HEK293 (cell line): ENCODE data around the gene SOX2.

ENCODE experiments used
- ZBTB8A ChIP-seq: fragments of 450-650 bp; formaldehyde crosslinking; IDR thresholded peaks from 2 replicates; pipeline ENCODE4 v1.5.1; 2016; ENCODE audit warnings: missing biosample characterization, missing genetic modification characterization
- ZNF169 ChIP-seq: fragments of 450-650 bp; formaldehyde crosslinking; IDR thresholded peaks from 2 replicates; pipeline ENCODE4 v1.5.1; 2016; ENCODE audit warnings: missing biosample characterization, missing genetic modification characterization
- ZNF274 ChIP-seq, 2 experiments: fragments of 200-500 bp in 1 of 2; fragments of 450-650 bp in 1 of 2; sonication (Bioruptor generic) in 1 of 2; formaldehyde crosslinking in 1 of 2; IDR thresholded peaks; 2 replicates each; pipeline versions ENCODE4 v1.5.1 to v1.6.1; 2014 to 2016; ENCODE audit warnings: borderline replicate concordance in 1 of 2, inconsistent platforms in 1 of 2, low read length in 1 of 2, missing biosample characterization in 1 of 2, missing genetic modification characterization in 1 of 2
- ZNF311 ChIP-seq: fragments of 450-650 bp; formaldehyde crosslinking; IDR thresholded peaks from 2 replicates; pipeline ENCODE4 v1.5.1; 2017; ENCODE audit warnings: missing biosample characterization, missing genetic modification characterization, borderline replicate concordance
- ZNF404 ChIP-seq: fragments of 450-650 bp; formaldehyde crosslinking; IDR thresholded peaks from 2 replicates; pipeline ENCODE4 v1.5.1; 2017; ENCODE audit warnings: missing biosample characterization, missing genetic modification characterization
- ZNF558 ChIP-seq: fragments of 450-650 bp; formaldehyde crosslinking; IDR thresholded peaks from 2 replicates; pipeline ENCODE4 v1.5.1; 2016; ENCODE audit warnings: missing biosample characterization, missing genetic modification characterization
- ZNF701 ChIP-seq: fragments of 450-650 bp; formaldehyde crosslinking; IDR thresholded peaks from 2 replicates; pipeline ENCODE4 v1.5.1; 2016; ENCODE audit warnings: missing biosample characterization, missing genetic modification characterization
- TF ChIP-seq, protein P1 (sequence below): fragments of 450-650 bp; formaldehyde crosslinking; IDR thresholded peaks from 2 replicates; pipeline ENCODE4 v1.5.1; 2016; ENCODE audit warnings: missing biosample characterization, missing genetic modification characterization
- TF ChIP-seq, protein P2 (sequence below): fragments of 450-650 bp; formaldehyde crosslinking; IDR thresholded peaks from 2 replicates; pipeline ENCODE4 v1.5.1; 2017; ENCODE audit warnings: missing biosample characterization, missing genetic modification characterization
- TF ChIP-seq, protein P3 (sequence below): fragments of 450-650 bp; formaldehyde crosslinking; IDR thresholded peaks from 2 replicates; pipeline ENCODE4 v1.5.1; 2016; ENCODE audit warnings: missing biosample characterization, missing genetic modification characterization
- TF ChIP-seq, protein P4 (sequence below): fragments of 450-650 bp; formaldehyde crosslinking; optimal IDR thresholded peaks from 2 replicates; pipeline ENCODE3; 2016; ENCODE audit warnings: missing biosample characterization, mild to moderate bottlenecking, missing genetic modification characterization

DNA sequence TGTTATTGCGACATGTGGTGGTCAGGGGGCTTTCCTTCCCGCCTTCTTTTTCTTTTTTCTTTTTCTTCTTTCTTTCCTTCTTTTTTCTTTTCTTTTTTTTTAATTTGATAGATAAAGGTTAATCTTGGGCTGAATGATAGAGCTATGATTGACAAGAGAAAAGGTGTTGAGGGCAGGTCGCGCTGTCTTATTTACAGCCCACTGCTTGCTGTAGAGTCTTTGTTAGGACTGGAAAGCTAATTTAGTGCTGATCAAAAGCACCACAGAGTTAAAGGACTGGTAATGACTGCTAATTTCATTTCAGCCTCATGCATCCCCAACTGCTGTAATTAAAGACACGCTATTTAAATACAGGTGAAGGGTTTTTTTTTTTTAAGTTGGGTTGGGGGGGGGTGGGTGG lies 10.6 kb upstream of the SOX2 start:
- TF ChIP-seq ZNF701 (no peak), ZNF558 (tag by site-specific recombination) (no peak), ZNF274 (IDR thresholded peaks at IDR 0.05; ENCODE audit: low read length) (no peak), ZNF274 (tag by site-specific recombination; IDR thresholded peaks at IDR 0.05; ENCODE audit: borderline replicate concordance) (no peak), ZNF169 (tag by site-specific recombination) (no peak), ZNF311 (no peak), ZNF404 (tag by site-specific recombination) (no peak), ZBTB8A (tag by site-specific recombination) (no peak)
- TF ChIP-seq, protein P1, sequence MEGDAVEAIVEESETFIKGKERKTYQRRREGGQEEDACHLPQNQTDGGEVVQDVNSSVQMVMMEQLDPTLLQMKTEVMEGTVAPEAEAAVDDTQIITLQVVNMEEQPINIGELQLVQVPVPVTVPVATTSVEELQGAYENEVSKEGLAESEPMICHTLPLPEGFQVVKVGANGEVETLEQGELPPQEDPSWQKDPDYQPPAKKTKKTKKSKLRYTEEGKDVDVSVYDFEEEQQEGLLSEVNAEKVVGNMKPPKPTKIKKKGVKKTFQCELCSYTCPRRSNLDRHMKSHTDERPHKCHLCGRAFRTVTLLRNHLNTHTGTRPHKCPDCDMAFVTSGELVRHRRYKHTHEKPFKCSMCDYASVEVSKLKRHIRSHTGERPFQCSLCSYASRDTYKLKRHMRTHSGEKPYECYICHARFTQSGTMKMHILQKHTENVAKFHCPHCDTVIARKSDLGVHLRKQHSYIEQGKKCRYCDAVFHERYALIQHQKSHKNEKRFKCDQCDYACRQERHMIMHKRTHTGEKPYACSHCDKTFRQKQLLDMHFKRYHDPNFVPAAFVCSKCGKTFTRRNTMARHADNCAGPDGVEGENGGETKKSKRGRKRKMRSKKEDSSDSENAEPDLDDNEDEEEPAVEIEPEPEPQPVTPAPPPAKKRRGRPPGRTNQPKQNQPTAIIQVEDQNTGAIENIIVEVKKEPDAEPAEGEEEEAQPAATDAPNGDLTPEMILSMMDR (tag by site-specific recombination), result no peak
- TF ChIP-seq, protein P2, sequence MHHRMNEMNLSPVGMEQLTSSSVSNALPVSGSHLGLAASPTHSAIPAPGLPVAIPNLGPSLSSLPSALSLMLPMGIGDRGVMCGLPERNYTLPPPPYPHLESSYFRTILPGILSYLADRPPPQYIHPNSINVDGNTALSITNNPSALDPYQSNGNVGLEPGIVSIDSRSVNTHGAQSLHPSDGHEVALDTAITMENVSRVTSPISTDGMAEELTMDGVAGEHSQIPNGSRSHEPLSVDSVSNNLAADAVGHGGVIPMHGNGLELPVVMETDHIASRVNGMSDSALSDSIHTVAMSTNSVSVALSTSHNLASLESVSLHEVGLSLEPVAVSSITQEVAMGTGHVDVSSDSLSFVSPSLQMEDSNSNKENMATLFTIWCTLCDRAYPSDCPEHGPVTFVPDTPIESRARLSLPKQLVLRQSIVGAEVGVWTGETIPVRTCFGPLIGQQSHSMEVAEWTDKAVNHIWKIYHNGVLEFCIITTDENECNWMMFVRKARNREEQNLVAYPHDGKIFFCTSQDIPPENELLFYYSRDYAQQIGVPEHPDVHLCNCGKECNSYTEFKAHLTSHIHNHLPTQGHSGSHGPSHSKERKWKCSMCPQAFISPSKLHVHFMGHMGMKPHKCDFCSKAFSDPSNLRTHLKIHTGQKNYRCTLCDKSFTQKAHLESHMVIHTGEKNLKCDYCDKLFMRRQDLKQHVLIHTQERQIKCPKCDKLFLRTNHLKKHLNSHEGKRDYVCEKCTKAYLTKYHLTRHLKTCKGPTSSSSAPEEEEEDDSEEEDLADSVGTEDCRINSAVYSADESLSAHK (tag by site-specific recombination), result no peak
- TF ChIP-seq, protein P3, sequence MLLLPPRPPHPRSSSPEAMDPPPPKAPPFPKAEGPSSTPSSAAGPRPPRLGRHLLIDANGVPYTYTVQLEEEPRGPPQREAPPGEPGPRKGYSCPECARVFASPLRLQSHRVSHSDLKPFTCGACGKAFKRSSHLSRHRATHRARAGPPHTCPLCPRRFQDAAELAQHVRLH, result no peak
- TF ChIP-seq, protein P4, sequence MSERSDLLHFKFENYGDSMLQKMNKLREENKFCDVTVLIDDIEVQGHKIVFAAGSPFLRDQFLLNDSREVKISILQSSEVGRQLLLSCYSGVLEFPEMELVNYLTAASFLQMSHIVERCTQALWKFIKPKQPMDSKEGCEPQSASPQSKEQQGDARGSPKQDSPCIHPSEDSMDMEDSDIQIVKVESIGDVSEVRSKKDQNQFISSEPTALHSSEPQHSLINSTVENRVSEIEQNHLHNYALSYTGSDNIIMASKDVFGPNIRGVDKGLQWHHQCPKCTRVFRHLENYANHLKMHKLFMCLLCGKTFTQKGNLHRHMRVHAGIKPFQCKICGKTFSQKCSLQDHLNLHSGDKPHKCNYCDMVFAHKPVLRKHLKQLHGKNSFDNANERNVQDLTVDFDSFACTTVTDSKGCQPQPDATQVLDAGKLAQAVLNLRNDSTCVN (tag by site-specific recombination), result no peak
